GM21515 (cell line): ENCODE data around the gene RNASEH2A.
A peak's percentile ranks its signal among the peaks of the same experiment; 100 is the strongest.

Source experiments
- ATAC-seq: cut with Tn5 transposase; IDR thresholded peaks from one replicate; pipeline ENCODE4 v1.9.1; 2021; ENCODE audit not compliant: unreplicated experiment

RNASEH2A gene

GRCh38 chr19:12806242-12807081 is at the start of gene RNASEH2A:
TSS of gene RNASEH2A (plus strand) at chr19:12806584. CDS start at chr19:12806674, 90 bp downstream.
- ATAC-seq: peak; percentile 76

DNA sequence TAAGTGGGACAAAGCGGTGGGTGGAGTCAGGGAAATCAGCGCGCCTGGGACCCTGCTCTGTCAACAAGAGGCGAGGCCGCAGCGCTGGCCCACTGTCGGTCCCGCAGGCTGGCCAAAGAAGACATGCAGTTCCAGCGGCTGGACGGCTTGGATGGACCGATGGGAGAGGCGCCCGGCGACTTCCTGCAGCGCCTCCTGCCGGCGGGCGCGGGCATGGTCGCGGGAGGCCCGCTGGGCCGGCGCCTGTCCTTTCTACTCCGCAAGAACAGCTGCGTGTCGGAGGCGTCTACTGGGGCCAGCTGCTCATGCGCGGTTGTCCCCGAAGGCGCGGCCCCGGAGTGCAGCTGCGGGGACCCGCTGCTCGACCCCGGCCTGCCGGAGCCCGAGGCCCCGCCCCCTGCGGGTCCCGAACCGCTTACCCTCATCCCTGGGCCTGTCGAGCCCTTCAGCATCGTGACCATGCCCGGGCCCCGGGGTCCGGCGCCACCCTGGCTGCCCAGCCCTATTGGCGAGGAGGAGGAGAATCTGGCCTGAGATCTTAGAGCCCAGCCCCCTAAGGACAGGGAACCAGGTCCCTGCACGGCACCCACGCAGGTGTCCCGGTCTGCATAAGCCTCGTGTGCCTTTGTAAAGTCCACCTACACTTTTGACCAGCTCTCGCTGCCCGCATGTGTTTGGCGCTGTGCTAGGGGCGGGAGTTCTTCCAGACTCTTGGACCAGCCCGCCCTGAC is 48.7 kb upstream of the RNASEH2A start:
- ATAC-seq: no peak

- no peak for ATAC-seq
These were observed 46.7 kb upstream of the RNASEH2A start for GRCh38 chr19:12759686-12760085.

- no peak for ATAC-seq
These were observed 43.3 kb upstream of the RNASEH2A start for GRCh38 chr19:12763100-12763499.

DNA sequence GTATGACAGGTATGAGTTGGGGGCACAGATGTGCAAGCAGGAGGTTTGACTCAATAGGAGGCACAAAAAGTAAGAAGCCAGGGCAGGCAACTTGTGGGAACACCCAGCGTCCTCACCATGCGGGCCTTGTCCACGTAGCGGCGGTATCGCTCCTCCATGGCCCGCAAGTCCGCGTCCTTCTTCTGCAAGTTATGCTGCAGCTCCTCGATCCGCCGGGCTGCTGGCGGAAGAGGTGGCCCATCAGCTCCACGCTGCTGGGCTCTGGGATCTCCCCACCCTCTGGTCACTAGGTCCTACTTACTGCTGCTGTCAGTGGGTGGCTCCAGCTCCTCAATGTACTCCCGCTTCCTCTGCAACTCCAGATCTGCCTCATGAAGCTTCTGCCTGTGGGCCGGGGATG is 41.7 kb upstream of the RNASEH2A start:
- ATAC-seq: no peak

- no peak for ATAC-seq
These were observed 40.3 kb upstream of the RNASEH2A start for GRCh38 chr19:12766051-12766521.

DNA sequence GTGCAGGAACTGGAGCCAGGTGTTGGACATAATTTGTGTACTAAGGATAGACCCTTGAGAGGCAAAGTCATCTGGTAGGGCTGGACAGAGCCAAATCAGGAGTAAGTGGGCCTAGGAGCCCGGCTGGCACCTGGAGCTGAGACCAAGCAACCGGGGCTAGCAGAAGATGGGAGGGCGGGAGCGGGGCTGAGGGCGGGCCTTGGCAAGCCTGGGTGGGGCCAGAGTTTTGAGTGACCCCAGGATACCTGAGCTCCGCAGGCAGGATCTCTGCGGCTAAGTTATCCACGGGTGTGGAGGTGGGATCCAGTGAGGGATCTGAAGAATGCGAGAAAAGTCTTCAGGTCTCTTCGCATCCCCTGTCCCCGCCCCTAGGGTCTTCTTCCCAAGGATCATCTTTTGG is 39.2 kb upstream of the RNASEH2A start:
- ATAC-seq: no peak

GRCh38 chr19:12767666-12768065 is 38.7 kb upstream of the RNASEH2A start:
- no peak for ATAC-seq

DNA sequence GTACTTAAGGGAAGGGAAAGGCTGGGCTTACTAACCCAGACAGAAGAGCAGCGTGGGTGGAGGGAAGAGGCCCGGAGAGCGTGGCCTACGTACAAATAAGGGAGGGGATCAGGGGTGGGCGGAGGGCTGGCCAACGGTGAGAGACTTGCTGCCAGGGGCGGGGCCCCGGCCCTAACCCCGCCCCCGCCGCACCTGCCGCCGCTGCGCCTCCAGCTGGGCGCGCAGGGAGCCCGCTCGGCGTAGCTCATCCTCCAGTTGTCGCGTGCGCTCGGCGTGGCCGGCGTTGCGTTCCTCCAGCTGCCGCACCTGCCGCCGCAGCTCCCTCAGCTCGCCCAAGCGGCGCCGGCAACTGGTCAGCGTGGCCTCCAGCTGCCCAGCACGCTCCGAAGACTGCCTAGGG is 36.7 kb upstream of the RNASEH2A start:
- ATAC-seq: no peak

DNA sequence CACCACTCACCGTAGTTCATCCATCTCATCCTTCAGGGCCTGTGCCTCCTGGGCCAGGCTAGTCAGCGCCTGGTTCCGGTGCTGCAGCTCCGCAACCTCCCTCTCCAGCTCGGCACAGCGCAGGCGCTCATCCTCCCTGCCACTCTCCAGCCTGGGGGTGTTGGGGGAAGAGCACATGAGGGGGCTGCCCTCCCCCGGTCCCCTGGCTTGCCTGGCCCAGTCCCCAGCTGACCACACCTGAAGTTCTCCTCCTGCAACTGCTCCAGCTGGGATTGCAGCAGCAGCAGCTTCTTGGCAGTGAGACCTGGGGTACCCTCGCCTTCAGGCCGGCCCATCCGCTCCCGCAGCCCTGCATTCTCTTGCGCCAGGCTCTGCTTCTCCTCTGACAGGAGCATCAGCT is 35.5 kb upstream of the RNASEH2A start:
- no peak for ATAC-seq

- ATAC-seq: no peak
These were observed 34.1 kb upstream of the RNASEH2A start for GRCh38 chr19:12772323-12772722.

DNA sequence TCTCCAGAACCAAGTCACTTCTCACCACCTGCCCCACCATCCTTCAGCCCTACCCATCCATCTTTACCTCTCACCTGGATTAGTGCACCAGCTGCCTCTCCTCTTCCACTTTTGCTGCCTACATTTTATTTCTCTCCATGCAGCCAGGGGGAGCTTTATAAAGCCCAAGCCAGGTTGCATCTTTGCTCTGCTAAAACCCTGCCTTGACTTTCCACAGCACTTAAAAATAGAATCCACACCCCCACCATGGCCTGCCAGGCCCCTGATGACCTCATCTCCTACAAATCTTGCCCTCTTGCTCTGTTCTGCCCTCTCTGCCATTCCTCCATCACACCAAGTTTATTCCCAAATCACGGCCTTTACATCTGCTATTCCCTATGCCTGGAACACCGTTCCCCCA is 32.8 kb upstream of the RNASEH2A start:
- no peak for ATAC-seq

GRCh38 chr19:12774588-12775555 is 31.5 kb upstream of the RNASEH2A start, which contains the start of gene HOOK2:
TSS of gene HOOK2 (minus strand) at chr19:12775552. CDS start at chr19:12775449, 103 bp downstream.
- ATAC-seq: peak; percentile 8

GRCh38 chr19:12777217-12778016 is 29.0 kb upstream of the RNASEH2A start:
- ATAC-seq: no peak

DNA sequence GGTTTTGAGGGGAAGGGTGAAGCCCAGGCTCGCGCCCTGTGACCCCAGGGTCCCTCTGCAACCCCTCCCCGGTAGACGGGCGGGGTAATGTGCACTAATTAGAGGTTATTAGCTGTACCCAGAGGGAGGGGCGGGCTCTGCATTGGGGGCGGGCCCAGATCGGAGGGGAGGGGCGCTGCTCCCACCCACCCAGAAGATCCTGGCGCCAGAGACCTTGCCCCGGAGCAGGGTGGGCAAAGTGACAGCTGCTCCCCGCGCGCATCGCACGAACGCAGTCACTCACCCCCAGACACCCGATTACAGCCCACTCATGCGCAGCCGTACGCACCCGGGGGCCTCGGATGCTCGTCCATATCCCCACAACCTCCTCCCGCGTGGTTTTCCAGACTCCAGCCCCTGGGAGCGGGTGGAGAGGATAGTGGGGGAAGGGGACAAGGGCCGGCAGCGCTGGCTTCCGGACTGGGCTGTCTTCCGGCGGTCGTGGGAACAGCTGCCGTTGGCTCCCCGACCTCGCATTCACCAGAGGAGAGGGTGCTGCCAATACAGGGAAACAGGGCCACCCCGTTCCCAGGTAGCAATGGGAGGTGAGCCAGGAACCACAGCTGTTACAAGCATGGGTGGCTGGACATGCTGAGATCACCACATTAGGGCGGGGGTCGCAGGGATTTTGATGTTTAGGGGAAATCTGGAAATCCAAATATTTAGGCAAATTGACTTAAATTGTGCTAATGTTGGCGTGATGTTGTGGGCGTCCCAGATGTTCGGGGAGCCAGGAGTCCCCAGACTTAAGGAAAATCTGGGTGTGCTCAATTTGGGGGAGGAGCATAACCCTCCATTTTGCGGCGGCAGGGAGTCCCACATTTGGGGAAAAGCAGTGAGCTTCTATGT is 28.1 kb upstream of the RNASEH2A start:
- ATAC-seq: no peak

DNA sequence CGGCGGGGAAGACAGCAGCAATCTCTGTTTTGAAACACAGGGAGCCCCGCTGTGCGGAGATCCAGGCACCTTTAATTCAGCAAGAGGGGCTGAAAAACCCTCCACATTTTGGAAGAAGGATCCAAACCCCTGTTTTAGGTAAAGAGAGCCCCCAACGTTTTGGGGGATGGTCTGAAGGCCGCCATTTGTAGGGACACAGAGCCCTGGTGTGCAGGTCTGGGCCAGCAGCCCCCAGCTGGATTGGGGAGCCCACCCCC is 27.6 kb upstream of the RNASEH2A start:
- no peak for ATAC-seq

- no peak for ATAC-seq
These were observed 27.0 kb upstream of the RNASEH2A start for GRCh38 chr19:12779162-12779993.

GRCh38 chr19:12782174-12782423 is 24.3 kb upstream of the RNASEH2A start:
- ATAC-seq: no peak
